Measurements from ENCODE around the gene SIRT7. TPM values are rescaled to one million over a fixed set of nuclear protein-coding genes. Genes with fewer than 3 reads are reported as not detected.

Gene SIRT7
- total and polyA plus RNA-seq, 2 donors (not counting 3 experiments of a cell fraction or from before 2014, with no cell fraction given), result 11.6 to 28.8 TPM

DNA sequence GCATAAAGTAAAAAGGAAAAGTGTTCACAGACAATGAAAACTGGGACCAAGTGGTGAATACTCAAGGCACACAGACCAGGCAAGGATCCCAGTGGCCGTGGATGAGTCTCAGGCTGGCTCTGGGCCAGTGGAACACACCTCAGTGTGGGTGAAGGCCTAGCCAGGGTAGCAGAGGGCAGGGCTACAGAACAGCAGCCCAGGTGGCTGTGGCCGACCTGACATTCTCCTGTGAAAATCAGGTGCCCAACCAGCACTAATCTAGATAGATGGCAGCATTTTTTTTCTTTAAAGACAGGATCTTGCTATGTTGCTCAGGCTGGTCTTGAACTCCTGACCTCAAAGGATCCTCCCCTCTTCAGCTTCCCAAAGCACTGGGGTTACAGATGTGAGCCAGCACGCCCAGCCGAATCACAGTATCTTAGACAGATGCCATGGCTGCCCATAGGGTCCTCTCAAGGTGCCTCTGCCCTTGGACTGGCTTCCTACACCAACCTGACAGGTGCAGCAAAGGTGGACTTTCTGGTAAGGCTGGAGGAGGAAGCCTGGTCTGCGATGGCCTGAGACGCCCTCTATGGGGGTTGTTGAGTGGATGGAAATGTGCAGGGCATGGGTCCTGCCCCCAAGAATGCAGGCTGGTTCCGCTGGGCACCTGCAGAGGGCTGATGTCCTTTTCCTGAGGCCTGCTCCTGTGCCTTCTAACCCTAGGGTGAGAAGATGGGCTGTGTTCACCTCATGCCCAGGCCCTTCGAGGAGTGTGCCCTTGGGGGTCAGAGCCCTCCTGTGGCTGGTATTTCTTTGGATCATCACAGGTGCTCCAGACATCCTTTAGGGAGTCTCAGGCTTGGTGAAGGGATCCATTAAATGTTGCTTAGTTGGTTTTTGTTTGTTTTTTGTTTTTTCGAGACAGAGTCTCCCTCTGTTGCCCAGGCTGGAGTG lies 53.9 kb downstream of the SIRT7 start:
- Histone ChIP-seq H3K9me1 (replicated peaks; ENCODE audit: control insufficient read depth, extremely low read depth, insufficient read depth, low read length) (no peaks in the 10 kb centered on the region), H3K9ac (replicated peaks; ENCODE audit: extremely low read depth, insufficient read depth, low read length) (no peak overlapping the region), H3K4me2 (ENCODE audit: insufficient read depth, low read length) (no peak overlapping the region), H4K20me1 (replicated peaks; ENCODE audit: control insufficient read depth, extremely low read depth, insufficient read depth, low read length) (no peaks in the 10 kb centered on the region), H3K36me3 (ENCODE audit: control insufficient read depth in 2 of 2, extremely low read depth in 1 of 2, insufficient read depth in 2 of 2, low read length in 2 of 2) (peaks cover 6 to 16% of the 10 kb centered on the region in 2 experiments), H3K27me3 (ENCODE audit: control insufficient read depth in 2 of 2, insufficient read depth in 2 of 2, low read length in 2 of 2) (no peaks in the 10 kb centered on the region), H2AFZ (ENCODE audit: low read depth, low read length) (no peak overlapping the region), H3K79me2 (ENCODE audit: control insufficient read depth, insufficient read depth, low read length) (peaks cover 20% of the 10 kb centered on the region), H3K4me3 (replicated peaks in 1 of 3; ENCODE audit: insufficient read depth in 1 of 3, low read depth in 1 of 3, low read length in 3 of 3) (no peak overlapping the region), H3K4me1 (ENCODE audit: control insufficient read depth, extremely low read depth, insufficient read depth, low read length) (peaks cover 8% of the 10 kb centered on the region), H3K9me3 (replicated peaks; ENCODE audit: control insufficient read depth, insufficient read depth, low read length) (no peaks in the 10 kb centered on the region), H3K27ac (ENCODE audit: insufficient read depth, low read depth, low read length) (no peak overlapping the region)
- no peak for DNase-seq (ENCODE audit: low read depth, low spot score)
- intact Hi-C loops (cut with micrococcal nuclease) (no loop called here), dilution Hi-C loops (cut with MboI; ENCODE audit: extremely low pct_ligation_motif_present, low sequenced_read_pairs) (no loop called here)
- ChIA-PET CTCF (no interaction called here), POLR2A (no interaction called here)
- no TSS peak for BruUV-seq (replicated peaks)
- TF ChIP-seq EZH2 (IDR thresholded peaks at IDR 0.05; ENCODE audit: borderline replicate concordance, low read depth, low read length, severe bottlenecking) (no peak), JUN (IDR thresholded peaks at IDR 0.05; ENCODE audit: borderline replicate concordance, insufficient read depth, insufficient read length, low read depth) (no peak)
- TF ChIP-seq, protein P1, sequence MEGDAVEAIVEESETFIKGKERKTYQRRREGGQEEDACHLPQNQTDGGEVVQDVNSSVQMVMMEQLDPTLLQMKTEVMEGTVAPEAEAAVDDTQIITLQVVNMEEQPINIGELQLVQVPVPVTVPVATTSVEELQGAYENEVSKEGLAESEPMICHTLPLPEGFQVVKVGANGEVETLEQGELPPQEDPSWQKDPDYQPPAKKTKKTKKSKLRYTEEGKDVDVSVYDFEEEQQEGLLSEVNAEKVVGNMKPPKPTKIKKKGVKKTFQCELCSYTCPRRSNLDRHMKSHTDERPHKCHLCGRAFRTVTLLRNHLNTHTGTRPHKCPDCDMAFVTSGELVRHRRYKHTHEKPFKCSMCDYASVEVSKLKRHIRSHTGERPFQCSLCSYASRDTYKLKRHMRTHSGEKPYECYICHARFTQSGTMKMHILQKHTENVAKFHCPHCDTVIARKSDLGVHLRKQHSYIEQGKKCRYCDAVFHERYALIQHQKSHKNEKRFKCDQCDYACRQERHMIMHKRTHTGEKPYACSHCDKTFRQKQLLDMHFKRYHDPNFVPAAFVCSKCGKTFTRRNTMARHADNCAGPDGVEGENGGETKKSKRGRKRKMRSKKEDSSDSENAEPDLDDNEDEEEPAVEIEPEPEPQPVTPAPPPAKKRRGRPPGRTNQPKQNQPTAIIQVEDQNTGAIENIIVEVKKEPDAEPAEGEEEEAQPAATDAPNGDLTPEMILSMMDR (IDR thresholded peaks at IDR 0.05; ENCODE audit: extremely low read depth in 1 of 2, insufficient read depth in 1 of 2, low read depth in 1 of 2, low read length in 2 of 2), result no peak
- FAIRE-seq, result no peak
